HepG2 (cell line): ENCODE results near the gene DENND5B. TPM values are rescaled to one million over a fixed set of nuclear protein-coding genes. Genes with fewer than 3 reads are reported as not detected.
A peak's percentile ranks its signal among the peaks of the same experiment; 100 is the strongest.

Experiments used
- ATAC-seq: fragments of 200-7000 bp; cut with Tn5 transposase; 3 replicates; pipeline ENCODE4 v1.9.1; 2020; ENCODE audit warnings: mild to moderate bottlenecking, moderate library complexity
- BruUV-seq: library from RNA; stranded (reverse); fragments of 400-500 nt; replicated peaks from 2 replicates; lab custom pipeline; 2021; lab: Mats Ljungman, UMichigan
- CTCF ChIA-PET: fragments of 300-600 bp; formaldehyde crosslinking; extraction: SDS; loops from one replicate; lab custom pipeline; 2021; ENCODE audit warnings: low total read pairs, inconsistent platforms, low intra/inter-chr PET ratio; lab: Yijun Ruan, JAX
- POLR2A ChIA-PET: fragments of 350-600 bp; sonication (Branson Sonifier 250); formaldehyde crosslinking; loops from one replicate; lab custom pipeline; 2020; ENCODE audit warnings: antibody characterized with exemption, inconsistent platforms; lab: Yijun Ruan, JAX
- DNase-seq: peaks from one replicate; pipeline ENCODE4 v3.0.0-alpha.2; 2015; ENCODE audit warnings: low spot score
- FAIRE-seq: peaks from 3 replicates; lab custom pipeline; 2011; peaks lifted over from hg19 to GRCh38; lab: Jason Lieb, UNC
- H2AFZ ChIP-seq: one replicate; pipeline ENCODE4 v1.6.1; 2011; ENCODE audit warnings: low read length, inconsistent platforms
- H3K27ac ChIP-seq: fragments of 300-600 bp; 3 replicates; pipeline ENCODE4 v1.8.0; 2011; ENCODE audit warnings: mixed run types, mild to moderate bottlenecking, mixed read lengths, low read length, inconsistent platforms; ENCODE audit not compliant: insufficient read depth; ENCODE audit errors: extremely low read length
- H3K27me3 ChIP-seq, 2 experiments: fragments of 200-600 bp in 1 of 2; 2 replicates in 1 of 2; 3 replicates in 1 of 2; pipeline versions ENCODE4 v1.6.0 to v1.8.0; 2011; ENCODE audit warnings: low read length in 2 of 2, mild to moderate bottlenecking in 2 of 2, moderate library complexity in 2 of 2, inconsistent platforms in 1 of 2; ENCODE audit not compliant: insufficient read depth in 2 of 2, control insufficient read depth in 1 of 2
- H3K36me3 ChIP-seq, 2 experiments: fragments of 200-600 bp in 1 of 2; replicated peaks in 1 of 2; 2 replicates in 1 of 2; 3 replicates in 1 of 2; pipeline versions ENCODE4 v1.5.1 to v1.8.0; 2011; ENCODE audit warnings: low read length in 2 of 2, inconsistent platforms in 1 of 2; ENCODE audit not compliant: insufficient read depth in 2 of 2, control insufficient read depth in 1 of 2
- H3K4me1 ChIP-seq: 2 replicates; pipeline ENCODE4 v1.5.1; 2012; ENCODE audit warnings: low read length, inconsistent platforms; ENCODE audit not compliant: insufficient read depth
- H3K4me2 ChIP-seq: 2 replicates; pipeline ENCODE4 v1.6.0; 2011; ENCODE audit warnings: low read depth, low read length, inconsistent platforms
- H3K4me3 ChIP-seq, 3 experiments: fragments of 200-600 bp in 1 of 3; sonication (generic), shearing (Covaris generic) in 1 of 3; replicated peaks in 1 of 3; 2 replicates each; pipeline ENCODE4 v1.5.1; 2011 to 2016; ENCODE audit warnings: low read length in 3 of 3, inconsistent platforms in 2 of 3, low read depth in 2 of 3, mild to moderate bottlenecking in 2 of 3, control low read depth in 1 of 3, mixed read lengths in 1 of 3; ENCODE audit not compliant: insufficient read depth in 1 of 3
- H3K79me2 ChIP-seq: one replicate; pipeline ENCODE4 v1.6.1; 2011; ENCODE audit warnings: low read length, inconsistent platforms; ENCODE audit not compliant: insufficient read depth
- H3K9ac ChIP-seq: 2 replicates; pipeline ENCODE4 v1.6.0; 2011; ENCODE audit warnings: mild to moderate bottlenecking, low read depth, low read length, inconsistent platforms; ENCODE audit not compliant: insufficient read depth
- H3K9me3 ChIP-seq: 2 replicates; pipeline ENCODE4 v1.5.1; 2012; ENCODE audit warnings: mild to moderate bottlenecking, low read length
- H4K20me1 ChIP-seq: 2 replicates; pipeline ENCODE4 v1.6.0; 2011; ENCODE audit warnings: inconsistent platforms, mild to moderate bottlenecking, low read length, moderate library complexity; ENCODE audit not compliant: insufficient read depth
- HMGXB3 ChIP-seq: sonication (generic); formaldehyde crosslinking; IDR thresholded peaks from 2 replicates; pipeline ENCODE4 v1.4.0; 2020; ENCODE audit warnings: missing genetic modification reagents, borderline replicate concordance
- KLF15 ChIP-seq: sonication (generic); formaldehyde crosslinking; IDR thresholded peaks from 2 replicates; pipeline ENCODE4 v1.8.1; 2023; ENCODE audit warnings: borderline replicate concordance, mild to moderate bottlenecking, inconsistent platforms, missing genetic modification reagents, mixed read lengths
- MAFF ChIP-seq: IDR thresholded peaks from 2 replicates; pipeline ENCODE4 v1.6.1; 2011; ENCODE audit warnings: low read depth, low read length, improper control_type of control experiment
- MLXIP ChIP-seq: sonication (generic); formaldehyde crosslinking; IDR thresholded peaks from 2 replicates; pipeline ENCODE4 v1.9.0; 2021; ENCODE audit warnings: missing genetic modification reagents, borderline replicate concordance
- NCOA2 ChIP-seq: sonication (generic); formaldehyde crosslinking; IDR thresholded peaks from 2 replicates; pipeline ENCODE4 v1.8.0; 2022; ENCODE audit warnings: inconsistent platforms
- RNF219 ChIP-seq: sonication (generic); formaldehyde crosslinking; IDR thresholded peaks from 2 replicates; pipeline ENCODE4 v1.5.0; 2020; ENCODE audit warnings: mild to moderate bottlenecking, missing genetic modification reagents
- TFDP2 ChIP-seq: sonication (generic); formaldehyde crosslinking; IDR thresholded peaks from 2 replicates; pipeline ENCODE4 v1.4.0; 2020; ENCODE audit warnings: missing genetic modification reagents
- ZKSCAN8 ChIP-seq: IDR thresholded peaks from 2 replicates; pipeline ENCODE4 v1.6.1; 2016; ENCODE audit warnings: borderline replicate concordance, missing genetic modification reagents, missing compliant biosample characterization
- ZMYM2 ChIP-seq: sonication (generic); formaldehyde crosslinking; IDR thresholded peaks from 2 replicates; pipeline ENCODE4 v1.8.0; 2022; ENCODE audit warnings: mild to moderate bottlenecking, missing genetic modification reagents
- ZNF567 ChIP-seq: sonication (generic); formaldehyde crosslinking; IDR thresholded peaks from 2 replicates; pipeline ENCODE4 v1.8.1; 2023; ENCODE audit warnings: mild to moderate bottlenecking, missing genetic modification reagents, borderline replicate concordance
- in situ Hi-C: cut with HindIII; loops from 2 replicates; pipeline ENCODE4 v1.10.0; 2017; ENCODE audit warnings: low pct_unique_long_range_greater_than_20kb; ENCODE audit not compliant: extremely low pct_ligation_motif_present
- intact Hi-C: fragments of 100-400 bp; cut with micrococcal nuclease; formaldehyde crosslinking; loops from one replicate; pipeline ENCODE4 v1.10.0; 2022; ENCODE audit not compliant: unreplicated experiment
- polyA plus RNA-seq, 8 experiments: library from polyadenylated mRNA; depleted of rRNA in 3 of 8; stranded (reverse) in 7 of 8; unstranded in 1 of 8; fragments of >200 nt; fragmentation: Illumina TruSeq in 4 of 8; extraction: Trizol in 4 of 8; gene quantifications; 2 replicates each; pipeline versions ENCODE4 v1.2.1 to v1.2.3, GENCODE V29; 2011 to 2016; ENCODE audit warnings: low read depth in 4 of 8, missing spikeins in 1 of 8, mixed read lengths in 1 of 8; ENCODE audit not compliant: insufficient read depth in 1 of 8
- total RNA-seq, 5 experiments: library from RNA; depleted of rRNA; stranded (reverse); fragments of >200 nt; fragmentation: Illumina TruSeq; extraction: Trizol; gene quantifications; 2 replicates each; pipeline ENCODE4 v1.2.3, GENCODE V29; 2016; ENCODE audit warnings: low read depth in 1 of 5
- TF ChIP-seq, protein P1 (sequence below): sonication (generic); IDR thresholded peaks from 2 replicates; pipeline ENCODE4 v1.6.1; 2016; ENCODE audit warnings: low read depth, borderline replicate concordance

The DENND5B gene
- total and polyA plus RNA-seq, 2 of the 13 experiments (the other 11 are each of a cell fraction or from before 2014, with no cell fraction given): 14.7 to 18.7 TPM

- TF ChIP-seq TFDP2 (CRISPR knock-in tag) (no peak), ZKSCAN8 (no peak), HMGXB3 (CRISPR knock-in tag) (no peak)
Measured at GRCh38 chr12:31498424-31498823, 92.5 kb downstream of the DENND5B start (continued).

DNA sequence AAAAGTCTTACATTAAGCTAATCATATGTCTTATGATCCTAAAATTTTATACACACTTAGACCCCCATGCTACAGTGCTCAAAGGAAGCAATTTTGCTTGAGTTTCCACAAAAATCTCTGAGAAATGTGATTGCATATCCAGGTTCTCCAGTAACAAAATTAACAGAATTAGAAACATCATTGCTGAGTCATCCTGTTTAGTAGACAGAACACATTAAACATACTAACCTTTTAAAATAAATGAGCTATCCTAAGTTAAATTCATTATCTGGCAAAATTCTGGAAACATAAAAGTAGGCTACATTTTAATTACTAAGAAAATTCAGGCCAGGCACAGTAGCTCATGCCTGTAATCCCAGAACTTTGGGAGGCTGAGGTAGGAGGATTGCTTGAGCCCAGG, 94.7 kb downstream of the DENND5B start:
- Histone ChIP-seq H3K4me3 (no peak overlapping the region), H2AFZ (no peak overlapping the region), H3K4me1 (no peaks in the 10 kb centered on the region), H3K9me3 (no peaks in the 10 kb centered on the region), H3K27me3 (no peaks in the 10 kb centered on the region), H3K4me2 (no peak overlapping the region), H3K79me2 (peaks cover 13% of the 10 kb centered on the region), H3K27ac (no peak overlapping the region), H4K20me1 (no peaks in the 10 kb centered on the region), H3K9ac (no peak overlapping the region), H3K36me3 (peaks cover 0 to 5% of the 10 kb centered on the region in 2 experiments; a peak in 4 of 5 replicates)
- CTCF ChIA-PET: no interaction called here
- intact Hi-C loops (no loop called here), in situ Hi-C loops (no loop called here)
- POLR2A ChIA-PET: no interaction called here
- BruUV-seq: TSS peak; percentile 10
- DNase-seq: no peak
- FAIRE-seq: no peak
- ATAC-seq: no peak
- TF ChIP-seq RNF219 (CRISPR knock-in tag) (no peak), ZNF567 (CRISPR knock-in tag) (no peak), MAFF (0 out of 2 replicates have a peak, but pooled peaks have one; percentile 1), NCOA2 (CRISPR knock-in tag) (no peak), MLXIP (CRISPR knock-in tag) (no peak), ZMYM2 (CRISPR knock-in tag) (no peak), KLF15 (CRISPR knock-in tag) (no peak)
- TF ChIP-seq, protein P1, sequence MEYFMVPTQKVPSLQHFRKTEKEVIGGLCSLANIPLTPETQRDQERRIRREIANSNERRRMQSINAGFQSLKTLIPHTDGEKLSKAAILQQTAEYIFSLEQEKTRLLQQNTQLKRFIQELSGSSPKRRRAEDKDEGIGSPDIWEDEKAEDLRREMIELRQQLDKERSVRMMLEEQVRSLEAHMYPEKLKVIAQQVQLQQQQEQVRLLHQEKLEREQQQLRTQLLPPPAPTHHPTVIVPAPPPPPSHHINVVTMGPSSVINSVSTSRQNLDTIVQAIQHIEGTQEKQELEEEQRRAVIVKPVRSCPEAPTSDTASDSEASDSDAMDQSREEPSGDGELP: no peak
